Astrocyte (in vitro differentiated cells and primary cell): ENCODE data around the gene SOX5. TPM values are rescaled to one million over a fixed set of nuclear protein-coding genes. Genes with fewer than 3 reads are reported as not detected.

Experiments
- DNase-seq: peaks from one replicate; pipeline ENCODE4 v3.0.0-alpha.2; 2010; ENCODE audit warnings: low read depth
- FAIRE-seq: peaks from 2 replicates; lab custom pipeline; 2011; peaks lifted over from hg19 to GRCh38; lab: Jason Lieb, UNC
- H2AFZ ChIP-seq: 2 replicates; pipeline ENCODE4 v1.6.0; 2012; ENCODE audit warnings: low read depth, low read length, inconsistent platforms
- H3K27ac ChIP-seq: 2 replicates; pipeline ENCODE4 v1.5.1; 2011; ENCODE audit warnings: low read depth, low read length, inconsistent platforms
- H3K27me3 ChIP-seq: 2 replicates; pipeline ENCODE4 v1.6.0; 2011; ENCODE audit warnings: low read length, inconsistent platforms; ENCODE audit not compliant: insufficient read depth
- H3K36me3 ChIP-seq: 2 replicates; pipeline ENCODE4 v1.5.1; 2011; ENCODE audit warnings: low read length, inconsistent platforms; ENCODE audit not compliant: insufficient read depth
- H3K4me1 ChIP-seq: 2 replicates; pipeline ENCODE4 v1.5.1; 2011; ENCODE audit warnings: low read length, inconsistent platforms; ENCODE audit not compliant: insufficient read depth
- H3K4me2 ChIP-seq: 2 replicates; pipeline ENCODE4 v1.6.0; 2012; ENCODE audit warnings: low read length, inconsistent platforms
- H3K4me3 ChIP-seq: 2 replicates; pipeline ENCODE4 v1.5.1; 2011; ENCODE audit warnings: low read depth, mild to moderate bottlenecking, low read length, inconsistent platforms; ENCODE audit not compliant: insufficient read depth
- H3K79me2 ChIP-seq: 2 replicates; pipeline ENCODE4 v1.6.0; 2012; ENCODE audit warnings: mild to moderate bottlenecking, low read length, inconsistent platforms; ENCODE audit not compliant: insufficient read depth
- H3K9ac ChIP-seq: 2 replicates; pipeline ENCODE4 v1.6.0; 2012; ENCODE audit warnings: mild to moderate bottlenecking, low read length, inconsistent platforms
- H3K9me3 ChIP-seq: 2 replicates; pipeline ENCODE4 v1.5.1; 2012; ENCODE audit warnings: low read depth, mild to moderate bottlenecking, low read length, inconsistent platforms; ENCODE audit not compliant: insufficient read depth
- H4K20me1 ChIP-seq: 2 replicates; pipeline ENCODE4 v1.6.0; 2012; ENCODE audit warnings: low read length, inconsistent platforms; ENCODE audit not compliant: insufficient read depth
- H3K27ac Mint-ChIP-seq: one replicate; pipeline ENCODE4 v1.8.0; 2021; ENCODE audit warnings: mild to moderate bottlenecking, mixed read lengths; ENCODE audit not compliant: unreplicated experiment
- H3K27me3 Mint-ChIP-seq: one replicate; pipeline ENCODE4 v1.8.0; 2021; ENCODE audit warnings: low read depth, mixed read lengths; ENCODE audit not compliant: unreplicated experiment
- H3K36me3 Mint-ChIP-seq: one replicate; pipeline ENCODE4 v1.8.0; 2021; ENCODE audit warnings: low read depth, mixed read lengths; ENCODE audit not compliant: unreplicated experiment
- H3K4me1 Mint-ChIP-seq: one replicate; pipeline ENCODE4 v1.8.0; 2021; ENCODE audit warnings: low read depth, mixed read lengths; ENCODE audit not compliant: unreplicated experiment
- H3K4me3 Mint-ChIP-seq: one replicate; pipeline ENCODE4 v1.8.0; 2021; ENCODE audit warnings: mild to moderate bottlenecking, moderate library complexity, mixed read lengths; ENCODE audit not compliant: unreplicated experiment
- H3K9me3 Mint-ChIP-seq: one replicate; pipeline ENCODE4 v1.8.0; 2021; ENCODE audit warnings: mild to moderate bottlenecking, mixed read lengths; ENCODE audit not compliant: unreplicated experiment
- CTCF ChIP-seq: IDR thresholded peaks from 2 replicates; pipeline ENCODE4 v1.5.1; 2011; ENCODE audit warnings: low read depth, mild to moderate bottlenecking, inconsistent platforms, low read length, moderate library complexity; ENCODE audit not compliant: insufficient read depth
- EZH2 ChIP-seq: IDR thresholded peaks from 2 replicates; pipeline ENCODE4 v1.6.1; 2012; ENCODE audit warnings: mild to moderate bottlenecking, low read length, inconsistent platforms; ENCODE audit not compliant: insufficient read depth
- total RNA-seq: library from RNA; stranded (reverse); gene quantifications from 2 replicates; pipeline ENCODE4 v1.2.1, GENCODE V29; 2021

The SOX5 gene
- total RNA-seq, 1 donor from 2014 or later, result 13.7 TPM

DNA sequence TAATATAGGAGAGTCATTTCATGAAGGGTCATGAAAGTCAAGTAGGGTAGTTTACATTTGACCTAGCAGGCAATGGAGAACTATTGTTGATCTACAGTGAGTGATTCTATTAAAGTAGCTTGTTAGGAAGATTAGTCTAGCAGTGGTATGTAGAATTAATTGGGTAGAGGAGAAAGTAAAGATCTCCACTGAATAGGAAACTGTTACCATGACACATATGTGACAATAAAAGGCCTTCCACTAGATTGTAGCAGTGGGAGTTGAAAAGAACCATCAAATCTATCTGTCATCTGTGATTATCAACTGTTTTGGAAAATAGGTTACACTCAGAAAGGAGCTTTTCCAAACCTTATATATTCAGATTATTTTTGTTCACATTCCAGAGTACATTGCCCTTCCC, 92.3 kb downstream of the SOX5 start:
- TF ChIP-seq EZH2, result no peak
- no peak overlapping the region for H3K4me3 ChIP-seq
- Mint-ChIP-seq H3K9me3 (no peaks in the 10 kb centered on the region), H3K4me1 (peaks cover 3% of the 10 kb centered on the region), H3K27me3 (no peaks in the 10 kb centered on the region), H3K36me3 (peaks cover 8% of the 10 kb centered on the region), H3K27ac (no peak overlapping the region), H3K4me3 (no peak overlapping the region)
- no peaks in the 10 kb centered on the region for H3K79me2 ChIP-seq
- no peaks in the 10 kb centered on the region for H3K9me3 ChIP-seq
- no peaks in the 10 kb centered on the region for H4K20me1 ChIP-seq
- H3K4me1 ChIP-seq, result no peaks in the 10 kb centered on the region
- no peak for FAIRE-seq
- H3K27ac ChIP-seq, result no peak overlapping the region
- H3K4me2 ChIP-seq, result no peak overlapping the region
- no peaks in the 10 kb centered on the region for H3K36me3 ChIP-seq
- no peak overlapping the region for H3K9ac ChIP-seq
- H2AFZ ChIP-seq, result no peak overlapping the region
- no peak for DNase-seq
- no peaks in the 10 kb centered on the region for H3K27me3 ChIP-seq

DNA sequence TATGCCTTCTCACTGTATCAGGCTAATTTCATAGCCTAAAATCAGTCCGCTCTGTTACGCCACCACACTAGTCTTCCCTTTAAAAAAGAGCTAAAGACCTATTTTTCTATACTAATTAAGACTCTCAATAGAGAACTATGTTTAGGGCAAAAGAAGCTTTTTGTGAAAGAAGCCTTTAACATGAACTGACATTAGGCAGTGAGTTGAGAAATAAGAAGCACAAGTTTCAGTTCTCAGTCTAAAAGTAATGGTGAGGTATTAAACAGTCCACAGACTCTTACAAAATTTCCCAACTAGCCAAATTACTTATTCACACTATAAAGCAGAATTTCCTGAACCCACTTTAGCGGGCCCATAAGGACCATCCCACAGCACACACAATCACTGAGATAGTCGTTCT, 93.7 kb downstream of the SOX5 start:
- H3K27me3 ChIP-seq, result no peaks in the 10 kb centered on the region
- Mint-ChIP-seq H3K36me3 (peaks cover 8% of the 10 kb centered on the region), H3K27ac (no peak overlapping the region), H3K27me3 (no peaks in the 10 kb centered on the region), H3K4me3 (no peak overlapping the region), H3K9me3 (no peaks in the 10 kb centered on the region), H3K4me1 (peaks cover 3% of the 10 kb centered on the region)
- DNase-seq (no peak), FAIRE-seq (no peak)
- H3K27ac ChIP-seq, result no peak overlapping the region
- H3K36me3 ChIP-seq, result no peaks in the 10 kb centered on the region
- no peak for TF ChIP-seq CTCF
- no peak for TF ChIP-seq EZH2
- no peaks in the 10 kb centered on the region for H3K79me2 ChIP-seq
- H3K4me1 ChIP-seq, result no peaks in the 10 kb centered on the region
- no peaks in the 10 kb centered on the region for H3K9me3 ChIP-seq
- H3K4me3 ChIP-seq, result no peak overlapping the region
- H2AFZ ChIP-seq, result no peak overlapping the region
- H4K20me1 ChIP-seq, result no peaks in the 10 kb centered on the region
- no peak overlapping the region for H3K9ac ChIP-seq
- no peak overlapping the region for H3K4me2 ChIP-seq

DNA sequence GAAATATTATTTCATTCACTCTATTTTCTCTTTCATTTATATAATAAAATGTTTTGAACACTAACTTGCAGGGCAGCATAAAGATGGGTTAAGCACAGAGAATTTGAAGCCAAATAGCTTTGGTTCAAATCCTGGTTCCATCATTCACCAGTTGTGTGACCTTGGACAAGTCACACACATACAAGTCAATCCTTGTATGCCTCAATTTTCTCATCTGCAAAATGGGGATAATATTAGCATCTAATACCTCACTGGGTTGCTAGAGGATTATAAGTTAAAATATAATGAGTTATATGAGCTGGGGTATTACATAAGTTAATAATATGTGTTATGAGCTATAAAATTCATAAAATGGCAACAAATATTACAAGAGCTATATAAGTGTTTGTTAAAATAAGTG, 94.9 kb downstream of the SOX5 start:
- Mint-ChIP-seq H3K9me3 (no peaks in the 10 kb centered on the region), H3K4me1 (peaks cover 3% of the 10 kb centered on the region), H3K4me3 (no peak overlapping the region), H3K36me3 (peaks cover 4% of the 10 kb centered on the region), H3K27me3 (no peaks in the 10 kb centered on the region), H3K27ac (no peak overlapping the region)
- H3K9me3 ChIP-seq, result no peaks in the 10 kb centered on the region
- no peaks in the 10 kb centered on the region for H3K36me3 ChIP-seq
- H3K4me3 ChIP-seq, result no peak overlapping the region
- no peaks in the 10 kb centered on the region for H4K20me1 ChIP-seq
- FAIRE-seq (no peak), DNase-seq (no peak)
- no peaks in the 10 kb centered on the region for H3K27me3 ChIP-seq
- H3K4me2 ChIP-seq, result no peak overlapping the region
- no peaks in the 10 kb centered on the region for H3K4me1 ChIP-seq
- no peak overlapping the region for H3K27ac ChIP-seq
- TF ChIP-seq CTCF (no peak), EZH2 (no peak)
- no peak overlapping the region for H2AFZ ChIP-seq
- no peak overlapping the region for H3K9ac ChIP-seq
- H3K79me2 ChIP-seq, result no peaks in the 10 kb centered on the region
